HepG2 (cell line): ENCODE measurements around the gene HTR3B. TPM values are rescaled to one million over a fixed set of nuclear protein-coding genes. Genes with fewer than 3 reads are reported as not detected.

ENCODE experiments used
- CHD2 ChIP-seq: IDR thresholded peaks from 2 replicates; pipeline ENCODE4 v1.6.1; 2011; ENCODE audit warnings: low read depth, low read length, improper control_type of control experiment
- FOXJ3 ChIP-seq: sonication (generic); formaldehyde crosslinking; IDR thresholded peaks from 2 replicates; pipeline ENCODE4 v1.4.0; 2020; ENCODE audit warnings: missing genetic modification reagents, mild to moderate bottlenecking, borderline replicate concordance
- HHEX ChIP-seq: IDR thresholded peaks from 2 replicates; pipeline ENCODE4 v1.6.1; 2016; ENCODE audit warnings: control low read depth
- HNRNPUL1 ChIP-seq: fragments of 200-400 bp; formaldehyde crosslinking; IDR thresholded peaks from 2 replicates; pipeline ENCODE4 v1.6.1; 2017; ENCODE audit warnings: low read depth, mild to moderate bottlenecking, low read length, moderate library complexity
- ZFP36L1 ChIP-seq: sonication (generic); formaldehyde crosslinking; IDR thresholded peaks from 2 replicates; pipeline ENCODE4 v1.8.0; 2022; ENCODE audit warnings: mild to moderate bottlenecking, missing genetic modification reagents, moderate library complexity
- ZNF224 ChIP-seq: sonication (generic); formaldehyde crosslinking; IDR thresholded peaks from 2 replicates; pipeline ENCODE4 v1.5.0; 2020; ENCODE audit warnings: mild to moderate bottlenecking, missing genetic modification reagents
- ZNF333 ChIP-seq: sonication (generic); formaldehyde crosslinking; IDR thresholded peaks from 2 replicates; pipeline ENCODE4 v1.4.0; 2020; ENCODE audit warnings: mild to moderate bottlenecking, missing genetic modification reagents, borderline replicate concordance
- ZNF615 ChIP-seq: sonication (generic); formaldehyde crosslinking; IDR thresholded peaks from 2 replicates; pipeline ENCODE4 v1.5.0; 2020; ENCODE audit warnings: mild to moderate bottlenecking, missing genetic modification reagents, borderline replicate concordance
- polyA plus RNA-seq, 8 experiments: library from polyadenylated mRNA; depleted of rRNA in 3 of 8; stranded (reverse) in 7 of 8; unstranded in 1 of 8; fragments of >200 nt; fragmentation: Illumina TruSeq in 4 of 8; extraction: Trizol in 4 of 8; gene quantifications; 2 replicates each; pipeline versions ENCODE4 v1.2.1 to v1.2.3, GENCODE V29; 2011 to 2016; ENCODE audit warnings: low read depth in 4 of 8, missing spikeins in 1 of 8, mixed read lengths in 1 of 8; ENCODE audit not compliant: insufficient read depth in 1 of 8
- total RNA-seq, 5 experiments: library from RNA; depleted of rRNA; stranded (reverse); fragments of >200 nt; fragmentation: Illumina TruSeq; extraction: Trizol; gene quantifications; 2 replicates each; pipeline ENCODE4 v1.2.3, GENCODE V29; 2016; ENCODE audit warnings: low read depth in 1 of 5
- TF ChIP-seq, protein P1 (sequence below), 2 experiments: sonication (generic) in 1 of 2; formaldehyde crosslinking in 1 of 2; IDR thresholded peaks; 2 replicates each; pipeline versions ENCODE4 v1.6.1 to v1.9.0; 2014 to 2022; ENCODE audit warnings: antibody characterized with exemption in 1 of 2, borderline replicate concordance in 1 of 2, inconsistent platforms in 1 of 2, low read depth in 1 of 2, missing genetic modification reagents in 1 of 2
- TF ChIP-seq, protein P2 (sequence below): sonication (generic); formaldehyde crosslinking; IDR thresholded peaks from 2 replicates; pipeline ENCODE4 v1.5.1; 2020; ENCODE audit warnings: missing genetic modification reagents, mild to moderate bottlenecking, borderline replicate concordance

The HTR3B gene
- total and polyA plus RNA-seq, 2 of the 13 experiments (the other 11 are each of a cell fraction or from before 2014, with no cell fraction given), result 0.09 to 1.7 TPM

DNA sequence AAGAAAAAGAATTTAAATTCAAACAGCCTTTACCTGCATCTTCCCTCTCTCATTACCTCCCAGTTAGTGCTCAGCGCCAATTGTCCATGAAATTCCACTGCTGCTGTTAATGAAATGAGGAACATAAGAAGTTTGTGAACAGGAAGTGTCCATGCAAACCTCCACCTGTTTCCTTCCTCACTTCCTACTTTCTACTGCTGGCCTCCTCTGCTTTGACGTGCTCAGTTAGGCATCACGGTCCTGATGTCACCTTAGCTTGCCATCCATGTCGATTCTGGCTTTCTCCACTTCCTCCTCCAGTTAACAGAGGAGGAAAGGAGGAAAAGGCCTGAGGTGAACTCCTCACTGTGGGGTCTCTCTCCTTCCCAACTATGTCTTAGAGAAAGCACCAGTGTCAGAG is 43.4 kb downstream of the HTR3B start (continued):
- TF ChIP-seq, protein P1, sequence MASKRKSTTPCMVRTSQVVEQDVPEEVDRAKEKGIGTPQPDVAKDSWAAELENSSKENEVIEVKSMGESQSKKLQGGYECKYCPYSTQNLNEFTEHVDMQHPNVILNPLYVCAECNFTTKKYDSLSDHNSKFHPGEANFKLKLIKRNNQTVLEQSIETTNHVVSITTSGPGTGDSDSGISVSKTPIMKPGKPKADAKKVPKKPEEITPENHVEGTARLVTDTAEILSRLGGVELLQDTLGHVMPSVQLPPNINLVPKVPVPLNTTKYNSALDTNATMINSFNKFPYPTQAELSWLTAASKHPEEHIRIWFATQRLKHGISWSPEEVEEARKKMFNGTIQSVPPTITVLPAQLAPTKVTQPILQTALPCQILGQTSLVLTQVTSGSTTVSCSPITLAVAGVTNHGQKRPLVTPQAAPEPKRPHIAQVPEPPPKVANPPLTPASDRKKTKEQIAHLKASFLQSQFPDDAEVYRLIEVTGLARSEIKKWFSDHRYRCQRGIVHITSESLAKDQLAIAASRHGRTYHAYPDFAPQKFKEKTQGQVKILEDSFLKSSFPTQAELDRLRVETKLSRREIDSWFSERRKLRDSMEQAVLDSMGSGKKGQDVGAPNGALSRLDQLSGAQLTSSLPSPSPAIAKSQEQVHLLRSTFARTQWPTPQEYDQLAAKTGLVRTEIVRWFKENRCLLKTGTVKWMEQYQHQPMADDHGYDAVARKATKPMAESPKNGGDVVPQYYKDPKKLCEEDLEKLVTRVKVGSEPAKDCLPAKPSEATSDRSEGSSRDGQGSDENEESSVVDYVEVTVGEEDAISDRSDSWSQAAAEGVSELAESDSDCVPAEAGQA (IDR thresholded peaks at IDR 0.05; ENCODE audit: low read depth), result no peak
- TF ChIP-seq, protein P1 (CRISPR knock-in tag; IDR thresholded peaks at IDR 0.05; ENCODE audit: borderline replicate concordance), result no peak
- no peak for TF ChIP-seq ZNF333 (CRISPR knock-in tag)
- TF ChIP-seq HHEX, result no peak
- no peak for TF ChIP-seq ZFP36L1 (CRISPR knock-in tag)
- no peak for TF ChIP-seq HNRNPUL1
- no peak for TF ChIP-seq CHD2
- TF ChIP-seq ZNF224 (CRISPR knock-in tag), result no peak
- TF ChIP-seq FOXJ3 (CRISPR knock-in tag), result no peak
- TF ChIP-seq, protein P2, sequence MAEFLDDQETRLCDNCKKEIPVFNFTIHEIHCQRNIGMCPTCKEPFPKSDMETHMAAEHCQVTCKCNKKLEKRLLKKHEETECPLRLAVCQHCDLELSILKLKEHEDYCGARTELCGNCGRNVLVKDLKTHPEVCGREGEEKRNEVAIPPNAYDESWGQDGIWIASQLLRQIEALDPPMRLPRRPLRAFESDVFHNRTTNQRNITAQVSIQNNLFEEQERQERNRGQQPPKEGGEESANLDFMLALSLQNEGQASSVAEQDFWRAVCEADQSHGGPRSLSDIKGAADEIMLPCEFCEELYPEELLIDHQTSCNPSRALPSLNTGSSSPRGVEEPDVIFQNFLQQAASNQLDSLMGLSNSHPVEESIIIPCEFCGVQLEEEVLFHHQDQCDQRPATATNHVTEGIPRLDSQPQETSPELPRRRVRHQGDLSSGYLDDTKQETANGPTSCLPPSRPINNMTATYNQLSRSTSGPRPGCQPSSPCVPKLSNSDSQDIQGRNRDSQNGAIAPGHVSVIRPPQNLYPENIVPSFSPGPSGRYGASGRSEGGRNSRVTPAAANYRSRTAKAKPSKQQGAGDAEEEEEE (CRISPR knock-in tag), result no peak
- TF ChIP-seq ZNF615 (CRISPR knock-in tag), result no peak
- TF ChIP-seq, all 625 proteins: peak for 0
